HG03571 (cell line): ENCODE results near the gene PRELP.

Experiments
- ATAC-seq: cut with Tn5 transposase; IDR thresholded peaks from one replicate; pipeline ENCODE4 v1.9.1; 2021; ENCODE audit not compliant: unreplicated experiment

Gene PRELP

GRCh38 chr1:203476216-203476814 is 709 bp downstream of the PRELP start:
- ATAC-seq, result no peak

- ATAC-seq, result no peak
Observed at GRCh38 chr1:203477748-203478147, 2.1 kb downstream of the PRELP start.

- ATAC-seq, result no peak
Observed at GRCh38 chr1:203478231-203478630, 2.6 kb downstream of the PRELP start.

GRCh38 chr1:203478986-203479385 is 3.4 kb downstream of the PRELP start:
- ATAC-seq, result no peak

- no peak for ATAC-seq
Observed at GRCh38 chr1:203479646-203480045, 4.0 kb downstream of the PRELP start.

GRCh38 chr1:203480084-203480483 is 4.5 kb downstream of the PRELP start:
- no peak for ATAC-seq

GRCh38 chr1:203480525-203481084 is 5.0 kb downstream of the PRELP start:
- ATAC-seq, result no peak

- ATAC-seq, result no peak
Observed at GRCh38 chr1:203481196-203481595, 5.6 kb downstream of the PRELP start.

- ATAC-seq, result no peak
Observed at GRCh38 chr1:203486618-203487370, 11.2 kb downstream of the PRELP start.

- ATAC-seq, result no peak
Observed at GRCh38 chr1:203488539-203488938, 12.9 kb downstream of the PRELP start.

GRCh38 chr1:203490607-203491006 is 15.0 kb downstream of the PRELP start:
- ATAC-seq, result no peak

GRCh38 chr1:203491664-203492063 is 16.1 kb downstream of the PRELP start:
- ATAC-seq, result no peak

- no peak for ATAC-seq
Observed at GRCh38 chr1:203492082-203492747, 16.6 kb downstream of the PRELP start.

GRCh38 chr1:203492748-203493130 is 17.1 kb downstream of the PRELP start:
- no peak for ATAC-seq

GRCh38 chr1:203493901-203494300 is 18.3 kb downstream of the PRELP start, which contains the start of gene OPTC:
TSS of gene OPTC (plus strand) at chr1:203494153. CDS start at chr1:203496006, 1,853 bp downstream.
- no peak for ATAC-seq

- ATAC-seq, result no peak
Observed at GRCh38 chr1:203495845-203496244, 20.2 kb downstream of the PRELP start.

- ATAC-seq, result no peak
Observed at GRCh38 chr1:203497269-203497777, 21.7 kb downstream of the PRELP start.

- no peak for ATAC-seq
Observed at GRCh38 chr1:203499643-203500278, 24.2 kb downstream of the PRELP start.

- ATAC-seq, result no peak
Observed at GRCh38 chr1:203500279-203500678, 24.7 kb downstream of the PRELP start.

GRCh38 chr1:203503836-203504235 is 28.2 kb downstream of the PRELP start:
- ATAC-seq, result no peak
